NT2/D1 (cell line): ENCODE measurements around the gene CPLX1.

Experiments
- SUZ12 ChIP-seq: IDR thresholded peaks from 2 replicates; pipeline ENCODE4 v1.6.1; 2011; ENCODE audit not compliant: insufficient read length, insufficient read depth; ENCODE audit errors: extremely low read depth
- YY1 ChIP-seq: IDR thresholded peaks from 2 replicates; pipeline ENCODE4 v1.6.1; 2011; ENCODE audit not compliant: insufficient read length, insufficient read depth
- ZNF274 ChIP-seq: IDR thresholded peaks from 2 replicates; pipeline ENCODE4 v1.6.1; 2011; ENCODE audit warnings: mild to moderate bottlenecking, low read depth, low read length

GRCh38 chr4:781493-782216, 44.3 kb downstream of the CPLX1 start:
- TF ChIP-seq ZNF274 (no peak), YY1 (peak; percentile 83), SUZ12 (no peak)
